D721Med (cell line): ENCODE data around the gene LDLRAD4.

ENCODE experiments used
- DNase-seq: peaks from one replicate; pipeline ENCODE4 v3.0.0; 2011; ENCODE audit warnings: low spot score; ENCODE audit not compliant: insufficient read length
- FAIRE-seq: peaks from 2 replicates; lab custom pipeline; 2011; peaks lifted over from hg19 to GRCh38; lab: Jason Lieb, UNC
- CTCF ChIP-seq: IDR thresholded peaks from 2 replicates; pipeline ENCODE4 v1.5.1; 2012; ENCODE audit warnings: mild to moderate bottlenecking, control low read depth; ENCODE audit not compliant: insufficient read depth; ENCODE audit errors: missing control alignments

The LDLRAD4 gene

GRCh38 chr18:13480571-13481255 is 262.2 kb downstream of the LDLRAD4 start:
- DNase-seq (no peak), FAIRE-seq (no peak)
- TF ChIP-seq CTCF = no peak

GRCh38 chr18:13481331-13481730 is 262.8 kb downstream of the LDLRAD4 start:
- DNase-seq = no peak
- no peak for FAIRE-seq
- TF ChIP-seq CTCF = no peak

GRCh38 chr18:13481820-13482617 is 263.5 kb downstream of the LDLRAD4 start:
- DNase-seq (no peak), FAIRE-seq (no peak)
- TF ChIP-seq CTCF = no peak

- DNase-seq = no peak
- no peak for TF ChIP-seq CTCF
- no peak for FAIRE-seq
These were observed 264.0 kb downstream of the LDLRAD4 start for GRCh38 chr18:13482618-13482945.

GRCh38 chr18:13483316-13484270 is 265.0 kb downstream of the LDLRAD4 start:
- FAIRE-seq (no peak), DNase-seq (no peak)
- no peak for TF ChIP-seq CTCF

GRCh38 chr18:13485182-13485581 is 266.6 kb downstream of the LDLRAD4 start:
- no peak for DNase-seq
- FAIRE-seq = no peak
- no peak for TF ChIP-seq CTCF
